KMS-11 (cell line): Measurements from ENCODE around the gene ZNF177.

Experiments used
- H2AFZ ChIP-seq: fragments of 200-600 bp; sonication (generic); 2 replicates; pipeline ENCODE4 v1.6.1; 2016; ENCODE audit warnings: antibody characterized with exemption, mixed run types, low read depth
- H3K27ac ChIP-seq: fragments of 200-600 bp; sonication (generic); 2 replicates; pipeline ENCODE4 v1.6.1; 2016; ENCODE audit warnings: mild to moderate bottlenecking, mixed run types
- H3K27me3 ChIP-seq: fragments of 200-600 bp; sonication (generic); 2 replicates; pipeline ENCODE4 v1.6.1; 2017; ENCODE audit warnings: mild to moderate bottlenecking, low read depth, mixed run types, moderate library complexity; ENCODE audit not compliant: insufficient read depth
- H3K36me3 ChIP-seq: fragments of 200-600 bp; sonication (generic); 2 replicates; pipeline ENCODE4 v1.6.1; 2017; ENCODE audit warnings: mild to moderate bottlenecking, mixed run types; ENCODE audit not compliant: insufficient read depth
- H3K4me1 ChIP-seq: fragments of 200-600 bp; sonication (generic); 2 replicates; pipeline ENCODE4 v1.6.1; 2016; ENCODE audit warnings: mild to moderate bottlenecking, low read depth, mixed run types; ENCODE audit not compliant: poor library complexity, severe bottlenecking
- H3K4me2 ChIP-seq: fragments of 200-600 bp; sonication (generic); 2 replicates; pipeline ENCODE4 v1.7.0; 2016; ENCODE audit warnings: mild to moderate bottlenecking, mixed run types
- H3K4me3 ChIP-seq: fragments of 200-600 bp; sonication (generic); IDR thresholded peaks from 2 replicates; pipeline ENCODE4 v1.6.1; 2017; ENCODE audit warnings: low read depth, low read length, mixed read lengths; ENCODE audit not compliant: insufficient read depth
- H3K79me2 ChIP-seq: fragments of 200-600 bp; sonication (generic); 2 replicates; pipeline ENCODE4 v1.6.1; 2016; ENCODE audit warnings: low read depth, mixed run types; ENCODE audit not compliant: insufficient read depth
- H3K9ac ChIP-seq: fragments of 200-600 bp; sonication (generic); 2 replicates; pipeline ENCODE4 v1.6.1; 2016; ENCODE audit warnings: mild to moderate bottlenecking, mixed run types
- H4K20me1 ChIP-seq: fragments of 200-600 bp; sonication (generic); 2 replicates; pipeline ENCODE4 v1.6.1; 2016; ENCODE audit warnings: mild to moderate bottlenecking, mixed run types; ENCODE audit not compliant: insufficient read depth
- TF ChIP-seq, protein P1 (sequence below): fragments of 200-600 bp; sonication (generic); conservative IDR thresholded peaks from 2 replicates; pipeline ENCODE4 v1.6.1; 2017; ENCODE audit warnings: low read depth, mild to moderate bottlenecking, antibody characterized with exemption, low read length, moderate library complexity, mixed read lengths

Gene ZNF177

DNA sequence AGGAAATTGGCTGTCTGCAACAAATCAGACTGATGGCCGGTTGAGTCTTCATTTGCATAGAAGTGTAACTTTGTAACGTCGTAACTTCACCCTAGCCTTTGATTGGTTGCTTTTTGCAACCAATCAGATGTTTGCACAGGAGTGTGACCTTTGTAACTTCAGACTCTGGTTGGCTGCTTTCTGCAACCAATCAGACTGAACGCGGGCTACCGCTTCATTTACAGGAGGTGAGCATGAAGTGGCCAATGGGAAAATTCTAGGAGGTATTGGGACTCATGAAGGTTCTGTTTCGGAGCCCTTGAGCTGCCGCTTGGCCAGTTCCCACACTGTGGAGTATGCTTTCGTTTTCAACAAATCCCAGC is 39.3 kb upstream of the ZNF177 start:
- H3K36me3 ChIP-seq: no peaks in the 10 kb centered on the region
- no peaks in the 10 kb centered on the region for H3K79me2 ChIP-seq
- no peaks in the 10 kb centered on the region for H4K20me1 ChIP-seq
- no peak overlapping the region; the same call in 1 of the 2 replicates for H3K9ac ChIP-seq
- H3K27me3 ChIP-seq: no peaks in the 10 kb centered on the region
- TF ChIP-seq, protein P1, sequence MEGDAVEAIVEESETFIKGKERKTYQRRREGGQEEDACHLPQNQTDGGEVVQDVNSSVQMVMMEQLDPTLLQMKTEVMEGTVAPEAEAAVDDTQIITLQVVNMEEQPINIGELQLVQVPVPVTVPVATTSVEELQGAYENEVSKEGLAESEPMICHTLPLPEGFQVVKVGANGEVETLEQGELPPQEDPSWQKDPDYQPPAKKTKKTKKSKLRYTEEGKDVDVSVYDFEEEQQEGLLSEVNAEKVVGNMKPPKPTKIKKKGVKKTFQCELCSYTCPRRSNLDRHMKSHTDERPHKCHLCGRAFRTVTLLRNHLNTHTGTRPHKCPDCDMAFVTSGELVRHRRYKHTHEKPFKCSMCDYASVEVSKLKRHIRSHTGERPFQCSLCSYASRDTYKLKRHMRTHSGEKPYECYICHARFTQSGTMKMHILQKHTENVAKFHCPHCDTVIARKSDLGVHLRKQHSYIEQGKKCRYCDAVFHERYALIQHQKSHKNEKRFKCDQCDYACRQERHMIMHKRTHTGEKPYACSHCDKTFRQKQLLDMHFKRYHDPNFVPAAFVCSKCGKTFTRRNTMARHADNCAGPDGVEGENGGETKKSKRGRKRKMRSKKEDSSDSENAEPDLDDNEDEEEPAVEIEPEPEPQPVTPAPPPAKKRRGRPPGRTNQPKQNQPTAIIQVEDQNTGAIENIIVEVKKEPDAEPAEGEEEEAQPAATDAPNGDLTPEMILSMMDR: no peak
- H2AFZ ChIP-seq: peak overlapping the region; percentile 75
- peak overlapping the region; percentile 9; the same call in 1 of the 2 replicates for H3K4me2 ChIP-seq
- H3K4me3 ChIP-seq: no peak overlapping the region
- H3K4me1 ChIP-seq: no peaks in the 10 kb centered on the region
- peak overlapping the region; percentile 78 for H3K27ac ChIP-seq

DNA sequence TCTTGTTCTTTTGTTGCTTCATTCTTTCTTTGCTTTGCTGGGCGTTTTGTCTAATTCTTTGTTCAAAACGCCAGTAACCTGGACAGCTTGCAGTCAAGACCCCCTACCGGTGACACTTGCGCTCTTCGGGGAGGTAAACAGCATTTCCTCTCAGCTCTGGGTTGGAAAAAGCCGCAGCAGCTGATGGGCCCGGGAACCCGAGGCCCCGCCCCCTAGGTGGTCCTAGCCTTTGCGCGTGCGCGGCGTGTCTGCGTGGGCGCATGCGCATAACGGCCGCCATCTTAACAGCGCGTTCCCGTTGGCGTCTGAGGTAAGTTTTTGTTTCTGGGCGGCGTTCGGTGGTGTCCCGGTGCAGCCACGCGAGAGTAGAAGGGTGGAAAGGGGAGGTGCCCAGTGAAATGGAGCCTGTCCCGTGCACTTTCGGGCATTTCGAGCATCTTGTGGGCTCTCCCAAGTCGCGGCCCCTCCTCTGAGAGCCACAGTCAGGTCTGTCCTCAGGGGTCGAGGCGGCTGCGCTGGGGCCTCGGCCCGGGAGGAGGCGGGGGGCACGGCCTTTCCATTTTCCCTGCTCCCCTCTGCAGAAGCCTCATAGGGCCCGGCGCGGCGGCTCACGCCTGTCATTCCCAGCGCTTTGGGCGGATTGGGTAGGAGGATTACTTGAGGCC is 38.8 kb upstream of the ZNF177 start, which contains the start of gene ZNF559:
TSS of gene ZNF559 (plus strand) at position 261 of the 665 bp plus-strand sequence. CDS start 14,371 bp downstream, outside the sequence.
- Histone ChIP-seq H3K4me3 (no peak within 1 kb of the TSS), H3K27ac (peak within 1 kb of the TSS; percentile 78)
- TF ChIP-seq, protein P1: no peak; the same call in 1 of the 2 replicates

DNA sequence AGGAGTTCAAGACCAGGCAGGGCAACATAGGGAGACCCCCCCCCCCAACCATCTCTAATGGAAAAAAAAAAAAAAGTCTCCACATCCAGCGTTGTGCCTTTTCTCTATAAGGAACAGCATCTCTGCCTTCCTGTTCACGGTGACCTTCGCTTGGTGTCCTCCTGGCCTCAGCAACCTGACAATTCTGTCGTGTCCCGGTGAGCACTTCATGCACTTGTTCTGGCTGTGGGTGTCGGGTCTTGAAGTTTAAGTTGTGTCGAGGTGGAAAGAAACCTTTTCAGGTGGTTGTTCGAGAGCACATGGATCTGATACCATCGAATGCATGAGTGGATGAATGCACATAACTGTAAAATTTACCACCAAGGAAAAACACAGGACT is 38.2 kb upstream of the ZNF177 start:
- peak overlapping the region; percentile 54 for H3K9ac ChIP-seq
- H3K36me3 ChIP-seq: no peaks in the 10 kb centered on the region
- H3K4me3 ChIP-seq: no peak overlapping the region
- H2AFZ ChIP-seq: peak overlapping the region; percentile 75
- H4K20me1 ChIP-seq: no peaks in the 10 kb centered on the region
- H3K4me1 ChIP-seq: no peaks in the 10 kb centered on the region
- no peaks in the 10 kb centered on the region for H3K79me2 ChIP-seq
- TF ChIP-seq, protein P1: no peak
- peak overlapping the region; percentile 81 for H3K4me2 ChIP-seq
- H3K27me3 ChIP-seq: no peaks in the 10 kb centered on the region
- peak overlapping the region; percentile 78 for H3K27ac ChIP-seq

More for the DNA sequence above, 38.8 kb upstream of the ZNF177 start, which contains the start of gene ZNF559:
- Histone ChIP-seq H3K79me2 (no peaks in the 10 kb centered on the region), H3K27me3 (no peaks in the 10 kb centered on the region), H3K9ac (peak within 1 kb of the TSS; percentile 54), H4K20me1 (no peaks in the 10 kb centered on the region), H2AFZ (peak within 1 kb of the TSS; percentile 75), H3K4me2 (peak within 1 kb of the TSS; percentile 81), H3K4me1 (no peaks in the 10 kb centered on the region), H3K36me3 (no peaks in the 10 kb centered on the region)

DNA sequence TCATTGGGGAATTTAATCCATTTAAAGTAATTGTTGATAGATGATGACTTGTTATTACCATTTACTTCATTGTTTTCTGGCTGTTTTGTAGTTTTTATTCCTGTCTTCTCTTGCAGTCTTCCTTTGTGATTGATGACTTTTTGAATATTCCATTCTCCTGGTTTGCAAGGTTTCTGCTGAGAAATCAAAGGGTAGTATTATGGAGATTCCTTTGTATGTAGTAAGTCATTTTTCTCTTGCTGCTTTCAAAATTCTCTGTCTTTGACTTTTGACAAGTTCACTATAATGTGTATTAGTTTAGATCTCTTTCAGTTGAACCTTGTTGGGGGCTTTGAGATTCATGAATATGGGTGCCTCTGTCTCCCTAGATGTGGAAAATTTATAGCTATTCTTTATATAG is 32.8 kb upstream of the ZNF177 start:
- no peak overlapping the region for H3K27ac ChIP-seq

More for the DNA sequence above, 32.8 kb upstream of the ZNF177 start:
- Histone ChIP-seq H4K20me1 (no peaks in the 10 kb centered on the region), H3K9ac (no peak overlapping the region), H3K4me3 (no peak overlapping the region), H3K4me1 (no peaks in the 10 kb centered on the region), H3K4me2 (no peak overlapping the region), H3K36me3 (no peaks in the 10 kb centered on the region), H3K79me2 (no peaks in the 10 kb centered on the region), H3K27me3 (no peaks in the 10 kb centered on the region), H2AFZ (no peak overlapping the region)
- TF ChIP-seq, protein P1: no peak
